T-helper 2 cell treated with Interferon-gamma antibody and Interleukin-4, amounts not matched to agents 100 ng/mL and 5 ng/mL, for 36 hours (primary cell): ENCODE data around the gene IGF2BP3. TPM values are rescaled to one million over a fixed set of nuclear protein-coding genes. Genes with fewer than 3 reads are reported as not detected.
"Not testable (repeated sequence)": the region's sequence is repeated elsewhere in the genome, so short reads cannot be mapped to it uniquely, and the experiment has no call there.

Experiments used
- intact Hi-C: fragments of 100-400 bp; cut with micrococcal nuclease; formaldehyde crosslinking; loops from one replicate; pipeline ENCODE4 v1.15.1; 2023
- total RNA-seq: library from RNA; stranded (reverse); gene quantifications from 2 replicates; pipeline ENCODE4 v1.2.3, GENCODE V29; 2022

Gene IGF2BP3
- total RNA-seq: 13.3 and 15.0 TPM in 2 replicates

DNA sequence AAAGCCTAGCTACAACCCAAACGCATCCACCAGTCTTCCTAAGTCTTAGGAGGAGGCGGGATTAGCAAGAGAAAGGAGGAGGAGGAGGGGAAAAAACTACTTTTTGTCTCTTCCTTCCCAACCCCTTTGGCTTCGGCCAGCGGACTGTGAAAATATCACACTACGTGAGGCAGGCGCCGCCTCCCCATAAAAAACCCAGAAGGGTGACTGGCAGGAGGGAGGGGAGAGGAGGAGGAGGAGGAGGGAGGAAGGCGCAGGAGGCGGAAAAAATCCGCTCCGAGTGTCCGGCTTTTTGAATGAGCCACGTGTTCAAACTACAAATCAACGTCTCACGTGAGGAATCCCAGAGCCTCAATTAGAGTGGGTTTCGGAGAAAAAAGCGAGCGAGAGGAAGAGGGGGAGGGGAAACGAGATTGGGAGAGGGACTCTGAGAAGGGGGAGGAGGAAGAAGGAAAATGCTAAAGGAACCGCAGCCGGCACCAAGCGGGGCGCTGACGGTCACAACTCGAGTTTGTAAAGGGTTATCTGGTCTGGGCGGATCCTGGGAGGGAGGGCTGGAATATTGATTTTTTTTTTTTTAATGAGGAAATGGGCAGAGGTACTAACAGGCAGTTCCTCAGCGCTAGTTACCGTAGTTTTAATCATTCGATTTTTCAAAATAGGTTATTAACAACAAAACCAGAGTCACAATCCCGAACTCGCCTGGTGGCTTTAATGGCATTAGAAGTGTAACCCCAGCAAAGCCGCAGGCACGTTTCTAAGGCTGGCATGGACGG, at the start of gene IGF2BP3:
Gene IGF2BP3, minus strand, starts transcription at position 162 of the 776 bp plus-strand sequence. CDS start 381 bp downstream, outside the sequence.
- intact Hi-C loops: loop anchor here (1.0 to 10.0 kb wide), 9 partner anchors 61 to 776 kb away; partner anchors contain the start of genes CCDC126, HYCC1, KLHL7 and MALSU1

DNA sequence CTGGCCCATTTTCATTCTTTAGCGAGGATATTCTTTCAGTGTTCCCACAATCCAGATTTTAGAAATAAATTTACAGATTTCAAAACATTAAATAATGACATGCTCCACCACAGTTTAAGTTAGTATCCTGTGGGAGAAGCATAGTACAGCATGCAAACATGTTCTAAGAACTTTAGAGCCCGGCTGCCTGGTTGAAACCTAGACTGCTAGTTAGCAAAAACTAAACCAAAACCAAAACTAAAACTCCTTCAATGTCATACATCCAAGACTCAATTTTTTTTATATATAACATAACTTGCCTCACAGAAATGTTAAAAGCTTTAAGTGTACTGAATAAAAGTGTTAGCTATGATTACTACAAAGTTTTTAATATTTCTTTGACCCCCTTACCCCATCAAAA, 44.5 kb upstream of the IGF2BP3 start:
- intact Hi-C loops: loop anchor here (2.0 kb wide), 1 partner anchor 16 kb away; the partner anchor contains the start of gene TRA2A

DNA sequence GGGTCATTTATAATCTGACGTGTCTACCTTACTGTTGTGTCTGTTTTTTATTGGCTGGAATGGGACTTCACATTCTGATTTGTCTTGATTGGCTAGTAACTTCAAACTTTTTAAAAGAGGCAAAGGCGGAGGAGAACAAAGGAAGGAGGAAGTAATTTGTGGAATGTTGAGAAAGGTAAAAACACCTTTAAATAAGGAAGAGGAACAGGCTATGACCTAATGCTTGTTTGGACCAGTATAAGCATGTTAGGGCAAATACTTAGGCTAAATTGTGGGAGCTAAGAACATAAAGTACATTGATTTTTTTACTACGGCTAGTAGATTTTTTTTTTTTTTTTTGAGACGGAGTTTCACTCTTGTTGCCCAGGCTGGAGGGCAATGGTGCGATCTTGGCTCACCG, 43.5 kb upstream of the IGF2BP3 start:
- intact Hi-C loops: loop anchor here (2.0 kb wide), 1 partner anchor 17 kb away; the partner anchor contains the start of gene TRA2A

DNA sequence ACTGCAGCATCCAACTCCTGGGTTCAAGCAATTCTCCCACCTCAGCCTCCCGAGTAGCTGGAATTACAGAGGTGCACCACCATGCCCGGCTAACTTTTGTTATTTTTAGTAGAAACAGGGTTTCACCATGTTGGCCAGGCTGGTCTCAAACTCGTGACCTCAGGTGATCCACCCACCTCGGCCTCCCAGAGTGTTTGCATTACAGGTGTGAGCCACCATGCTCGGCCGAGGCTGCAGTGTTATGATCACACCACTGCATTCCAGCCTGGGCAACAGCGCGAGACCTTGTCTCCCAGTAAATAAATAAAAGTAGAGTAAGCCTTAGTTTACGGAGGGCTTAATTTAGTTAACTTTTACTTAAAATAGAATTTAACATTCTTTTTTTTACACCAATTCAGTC, 23.7 kb upstream of the IGF2BP3 start:
- intact Hi-C loops: no loop called here

DNA sequence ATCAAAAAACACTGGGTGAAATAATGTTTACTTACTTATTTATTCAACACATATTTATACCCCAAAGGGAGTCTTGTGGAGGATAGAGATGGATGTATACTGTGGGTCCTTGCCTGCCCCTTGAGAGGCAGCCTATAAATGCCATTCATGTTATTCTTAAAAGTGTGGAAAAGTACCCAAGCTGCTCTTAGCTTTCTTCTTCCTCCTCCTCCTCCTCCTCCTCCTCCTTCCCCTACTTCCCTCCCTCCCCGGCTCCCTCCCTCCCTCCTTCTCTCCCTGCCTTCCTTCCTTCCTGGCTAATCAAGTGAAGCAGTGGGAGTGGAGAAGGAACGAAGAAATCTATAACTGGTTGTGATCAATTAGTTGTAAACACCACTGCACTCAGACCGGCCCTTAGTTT, 21.2 kb upstream of the IGF2BP3 start:
- intact Hi-C loops: loop anchor here (2.0 kb wide), 2 partner anchors 17 to 39 kb away; partner anchors contain the start of gene TRA2A

- intact Hi-C loops: loop anchor here (2.0 kb wide), 2 partner anchors 16 to 40 kb away; partner anchors contain the start of gene TRA2A
Observed at GRCh38 chr7:23490357-23491135, 20.3 kb upstream of the IGF2BP3 start.

DNA sequence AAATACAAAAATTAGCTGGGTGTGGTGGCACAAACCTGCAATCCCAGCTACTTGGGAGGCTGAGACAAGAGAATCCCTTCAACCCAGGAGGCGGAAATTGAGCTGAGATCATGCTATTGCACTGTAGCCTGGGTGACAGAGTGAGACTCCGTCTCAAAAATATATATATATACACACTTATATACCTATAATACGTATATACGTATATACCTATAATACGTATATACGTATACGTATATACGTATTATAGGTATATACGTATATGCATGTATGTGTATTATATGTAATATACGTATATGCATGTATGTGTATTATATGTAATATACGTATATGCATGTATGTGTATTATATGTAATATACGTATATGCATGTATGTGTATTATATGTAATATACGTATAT, 18.4 kb upstream of the IGF2BP3 start:
- intact Hi-C loops: not testable (repeated sequence)

DNA sequence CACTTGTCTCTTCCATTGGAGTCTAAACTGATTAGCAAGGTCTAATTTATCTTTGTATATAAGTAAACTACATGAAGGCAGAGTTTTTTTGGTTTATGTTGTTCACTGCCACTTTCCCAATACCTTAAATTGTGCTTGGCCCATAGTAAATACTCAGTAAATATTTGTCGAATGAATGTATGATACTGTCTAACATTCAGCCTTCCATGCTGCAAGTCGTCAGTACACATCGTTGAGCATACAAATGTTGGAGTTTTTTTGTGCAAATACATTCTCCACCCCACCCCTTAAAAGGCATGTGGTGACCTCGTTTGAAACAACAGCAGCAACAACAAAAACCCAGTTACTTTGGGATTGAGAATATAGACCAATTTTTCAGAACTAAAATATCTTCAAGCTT, 17.4 kb upstream of the IGF2BP3 start:
- intact Hi-C loops: no loop called here

GRCh38 chr7:23486002-23486773, 15.9 kb upstream of the IGF2BP3 start:
- intact Hi-C loops: no loop called here

- intact Hi-C loops: no loop called here
Observed at GRCh38 chr7:23482686-23483085, 12.4 kb upstream of the IGF2BP3 start.

- intact Hi-C loops: loop anchor here (10.0 kb wide), 3 partner anchors 117 to 783 kb away; partner anchors contain the start of genes CCDC126 and TOMM7
Observed at GRCh38 chr7:23477962-23478866, 7.9 kb upstream of the IGF2BP3 start.

DNA sequence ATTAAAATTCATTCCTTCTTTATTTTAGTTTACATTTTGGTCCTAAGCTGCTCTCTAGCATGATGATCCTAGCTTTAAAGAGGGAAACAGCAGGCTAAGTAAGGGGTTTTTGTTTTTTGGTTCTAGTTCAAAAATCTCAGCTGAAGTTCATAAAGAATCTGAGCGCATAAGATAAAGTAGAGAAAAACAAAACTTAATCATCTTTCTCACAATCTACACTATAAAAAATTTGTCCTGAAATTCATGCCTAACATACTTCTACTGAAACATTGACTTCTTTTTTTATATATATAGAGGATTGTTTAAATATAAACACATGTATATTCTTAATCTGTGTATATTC, 6.8 kb upstream of the IGF2BP3 start:
- intact Hi-C loops: loop anchor here (10.0 kb wide), 3 partner anchors 118 to 782 kb away; partner anchors contain the start of genes CCDC126 and TOMM7

GRCh38 chr7:23476286-23477156, 6.2 kb upstream of the IGF2BP3 start:
- intact Hi-C loops: loop anchor here (10.0 kb wide), 3 partner anchors 118 to 782 kb away; partner anchors contain the start of genes CCDC126 and TOMM7

GRCh38 chr7:23475576-23475839, 5.2 kb upstream of the IGF2BP3 start:
- intact Hi-C loops: loop anchor here (2.0 to 10.0 kb wide), 5 partner anchors 15 to 1649 kb away; partner anchors contain the start of genes CCDC126, CYCS and TOMM7

- intact Hi-C loops: loop anchor here (1.0 to 10.0 kb wide), 9 partner anchors 16 to 1650 kb away; partner anchors contain the start of genes CCDC126, CYCS, HYCC1 and KLHL7
Observed at GRCh38 chr7:23474829-23475575, 4.7 kb upstream of the IGF2BP3 start.

DNA sequence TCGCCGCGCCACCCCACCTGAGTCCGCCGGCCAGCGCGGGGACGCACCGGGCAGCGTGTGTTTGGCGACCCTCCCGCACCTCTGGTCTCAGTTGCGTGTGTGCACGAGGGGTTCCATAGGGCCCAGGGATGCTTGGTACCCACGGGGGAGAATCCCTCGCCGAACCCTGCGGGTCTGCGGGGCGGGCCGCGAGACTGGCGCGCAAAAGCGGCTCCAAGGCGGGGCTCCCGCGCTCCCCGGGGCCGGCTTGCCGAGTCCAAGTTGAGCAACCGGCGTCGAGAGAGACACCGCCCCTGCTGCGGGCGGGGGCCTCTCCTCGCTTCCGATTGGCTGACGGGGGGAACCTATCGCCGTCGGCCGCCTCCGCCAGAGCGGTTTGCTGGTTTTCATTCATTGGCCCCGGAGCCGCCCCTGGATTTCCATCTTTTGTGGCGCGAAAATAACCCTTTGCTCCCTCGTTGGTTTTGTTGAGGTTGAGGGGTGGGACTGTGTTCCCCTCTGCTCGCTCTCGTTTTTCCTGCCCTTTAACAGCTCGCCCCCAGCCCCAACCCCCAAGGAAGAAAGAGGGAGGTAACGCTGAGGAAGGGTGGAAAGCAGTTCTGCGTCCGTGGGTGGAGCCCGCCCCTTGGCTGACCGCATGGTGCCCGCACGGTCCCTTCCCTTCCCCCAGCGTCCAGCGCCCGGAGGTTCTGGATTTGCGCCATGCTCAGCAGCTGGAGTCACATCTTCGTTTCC, 4.0 kb upstream of the IGF2BP3 start:
- intact Hi-C loops: loop anchor here (1.0 to 10.0 kb wide), 9 partner anchors 17 to 1651 kb away; partner anchors contain the start of genes CCDC126, CYCS, HYCC1 and KLHL7

DNA sequence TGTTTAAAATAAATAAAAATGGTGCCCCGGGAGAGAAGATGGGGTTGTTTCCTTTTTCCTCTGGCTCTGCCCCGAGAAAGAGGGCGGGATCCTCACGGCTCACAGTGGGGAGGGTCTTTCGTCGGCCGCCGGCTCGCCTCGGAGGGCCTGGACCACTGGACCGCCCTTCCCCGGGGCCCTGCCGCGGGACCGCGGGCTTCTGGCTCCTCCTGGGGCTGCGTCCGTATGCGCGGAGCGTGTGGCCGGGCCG, 3.5 kb upstream of the IGF2BP3 start:
- intact Hi-C loops: loop anchor here (1.0 to 10.0 kb wide), 9 partner anchors 17 to 1651 kb away; partner anchors contain the start of genes CCDC126, CYCS, HYCC1 and KLHL7
